ENCODE results near the gene FNDC11. TPM values are rescaled to one million over a fixed set of nuclear protein-coding genes. Genes with fewer than 3 reads are reported as not detected.
A peak's percentile ranks its signal among the peaks of the same experiment; 100 is the strongest.

The FNDC11 gene
- total RNA-seq, 2 experiments from 2014 or later: 0.41 to 3.0 TPM

GRCh38 chr20:63565699-63566335, 11.9 kb downstream of the FNDC11 start:
- ChIA-PET CTCF (ENCODE audit: unreplicated experiment) (no interaction called here), POLR2A (no interaction called here)
- Histone ChIP-seq H3K4me2 (ENCODE audit: low read length) (no peak overlapping the region), H3K4me3 (ENCODE audit: low read depth, low read length, poor library complexity, severe bottlenecking) (no peak overlapping the region), H3K36me3 (ENCODE audit: insufficient read depth, low read length) (no peaks in the 10 kb centered on the region), H3K4me1 (ENCODE audit: insufficient read depth, low read length, poor library complexity, severe bottlenecking) (peaks cover 12% of the 10 kb centered on the region), H3K9me3 (ENCODE audit: low read length) (no peaks in the 10 kb centered on the region), H3K79me2 (ENCODE audit: insufficient read depth, low read depth, low read length) (no peaks in the 10 kb centered on the region), H3K27ac (ENCODE audit: low read depth, low read length, poor library complexity, severe bottlenecking) (no peak overlapping the region), H2AFZ (ENCODE audit: low read length) (no peak overlapping the region), H3K9me2 (ENCODE audit: insufficient read depth, low read length) (no peaks in the 10 kb centered on the region), H4K20me1 (ENCODE audit: insufficient read depth, low read length) (no peaks in the 10 kb centered on the region)
- no peak for TF ChIP-seq CTCF (conservative IDR thresholded peaks at IDR 0.05; ENCODE audit: low read length)
- no peak for TF ChIP-seq EZH2phosphoT487 (IDR thresholded peaks at IDR 0.05; ENCODE audit: borderline replicate concordance, low read depth, low read length)
- no peak for DNase-seq (ENCODE audit: low spot score)
- no TSS peak for BruUV-seq (replicated peaks)
- intact Hi-C loops (cut with micrococcal nuclease; ENCODE audit: unreplicated experiment): no loop called here

DNA sequence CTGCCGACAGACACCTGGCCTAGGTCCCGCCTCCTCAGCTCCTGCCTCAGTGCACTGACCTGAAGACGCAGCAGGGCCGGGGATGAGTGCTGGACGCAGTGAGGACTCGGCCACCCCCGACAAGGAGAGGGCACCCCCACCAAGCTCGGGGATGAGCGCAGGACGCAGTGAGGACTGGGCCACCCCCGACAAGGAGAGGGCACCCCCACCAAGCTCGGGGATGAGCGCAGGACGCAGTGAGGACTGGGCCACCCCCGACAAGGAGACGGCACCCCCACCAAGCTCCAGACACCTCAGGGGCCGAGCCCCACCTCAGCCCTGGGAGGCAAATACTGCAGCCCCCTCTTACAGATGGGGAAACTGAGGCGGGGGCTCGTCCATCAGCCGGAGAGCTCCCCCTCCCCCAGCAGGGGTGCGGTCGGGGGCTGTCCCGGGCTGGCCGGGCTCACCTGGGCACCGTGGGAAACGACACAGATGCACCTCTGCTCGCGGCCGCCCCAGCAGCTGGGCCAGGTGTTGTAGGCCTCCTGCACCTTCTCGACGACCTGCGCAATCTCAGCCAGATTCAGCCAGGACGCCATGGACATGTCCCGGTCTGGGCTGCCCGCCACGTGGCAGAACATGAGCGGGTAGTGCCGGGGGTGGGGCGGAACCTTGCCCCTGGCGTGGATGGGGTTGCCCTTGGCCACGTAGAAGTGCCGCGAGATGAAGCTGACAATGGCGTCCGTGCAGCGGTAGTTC, 12.6 kb downstream of the FNDC11 start:
- intact Hi-C loops (cut with micrococcal nuclease; ENCODE audit: unreplicated experiment): no loop called here
- Histone ChIP-seq H3K4me1 (ENCODE audit: insufficient read depth, low read length, poor library complexity, severe bottlenecking) (peaks cover 12% of the 10 kb centered on the region), H3K4me2 (ENCODE audit: low read length) (peak overlapping the region; percentile 17; the same call in 1 of the 2 replicates), H3K36me3 (ENCODE audit: insufficient read depth, low read length) (no peaks in the 10 kb centered on the region), H3K79me2 (ENCODE audit: insufficient read depth, low read depth, low read length) (no peaks in the 10 kb centered on the region), H3K27ac (ENCODE audit: low read depth, low read length, poor library complexity, severe bottlenecking) (no peak overlapping the region), H4K20me1 (ENCODE audit: insufficient read depth, low read length) (no peaks in the 10 kb centered on the region), H3K4me3 (ENCODE audit: low read depth, low read length, poor library complexity, severe bottlenecking) (no peak overlapping the region), H2AFZ (ENCODE audit: low read length) (no peak overlapping the region), H3K9me3 (ENCODE audit: low read length) (no peaks in the 10 kb centered on the region), H3K9me2 (ENCODE audit: insufficient read depth, low read length) (no peaks in the 10 kb centered on the region)
- no TSS peak for BruUV-seq (replicated peaks)
- TF ChIP-seq CTCF (conservative IDR thresholded peaks at IDR 0.05; ENCODE audit: low read length): peak; percentile 44; the same call in 1 of the 2 replicates
- TF ChIP-seq EZH2phosphoT487 (IDR thresholded peaks at IDR 0.05; ENCODE audit: borderline replicate concordance, low read depth, low read length): no peak
- DNase-seq (ENCODE audit: low spot score): no peak
- POLR2A ChIA-PET: no interaction called here
- CTCF ChIA-PET (ENCODE audit: unreplicated experiment): interaction anchor here (0.6 kb wide), 1 partner anchor 29 kb away, joined by 3 read pairs; the partner anchor contains the start of gene PTK6

GRCh38 chr20:63567136-63567385, 13.1 kb downstream of the FNDC11 start:
- no peak overlapping the region for H3K4me2 ChIP-seq (ENCODE audit: low read length)
- intact Hi-C loops (cut with micrococcal nuclease; ENCODE audit: unreplicated experiment): no loop called here
- DNase-seq (ENCODE audit: low spot score): peak; percentile 61
- no peaks in the 10 kb centered on the region for H3K9me2 ChIP-seq (ENCODE audit: insufficient read depth, low read length)
- no peak overlapping the region for H3K4me3 ChIP-seq (ENCODE audit: low read depth, low read length, poor library complexity, severe bottlenecking)
- POLR2A ChIA-PET: no interaction called here
- peak; percentile 10; the same call in 1 of the 2 replicates for TF ChIP-seq CTCF (conservative IDR thresholded peaks at IDR 0.05; ENCODE audit: low read length)
- no peak for TF ChIP-seq EZH2phosphoT487 (IDR thresholded peaks at IDR 0.05; ENCODE audit: borderline replicate concordance, low read depth, low read length)
- H3K9me3 ChIP-seq (ENCODE audit: low read length): no peaks in the 10 kb centered on the region
- H3K4me1 ChIP-seq (ENCODE audit: insufficient read depth, low read length, poor library complexity, severe bottlenecking): peaks cover 12% of the 10 kb centered on the region
- H3K36me3 ChIP-seq (ENCODE audit: insufficient read depth, low read length): no peaks in the 10 kb centered on the region
- H2AFZ ChIP-seq (ENCODE audit: low read length): no peak overlapping the region
- no peaks in the 10 kb centered on the region for H4K20me1 ChIP-seq (ENCODE audit: insufficient read depth, low read length)
- H3K27ac ChIP-seq (ENCODE audit: low read depth, low read length, poor library complexity, severe bottlenecking): no peak overlapping the region
- no TSS peak for BruUV-seq (replicated peaks)
- CTCF ChIA-PET (ENCODE audit: unreplicated experiment): interaction anchor here (0.6 kb wide), 1 partner anchor 30 kb away, joined by 3 read pairs; the partner anchor contains the start of gene PTK6
- no peaks in the 10 kb centered on the region for H3K79me2 ChIP-seq (ENCODE audit: insufficient read depth, low read depth, low read length)
